A673 (cell line): ENCODE results near the gene SIK2.

Experiments used
- EZH2 ChIP-seq: fragments of 200-600 bp; sonication (generic); IDR thresholded peaks from 2 replicates; pipeline ENCODE4 v1.6.1; 2017; ENCODE audit warnings: borderline replicate concordance, low read depth, mild to moderate bottlenecking, mixed read lengths, antibody characterized with exemption, low read length; ENCODE audit not compliant: poor library complexity, severe bottlenecking
- TF ChIP-seq, protein P1 (sequence below): fragments of 300-800, 200-600 bp; sonication (generic); conservative IDR thresholded peaks from 2 replicates; pipeline ENCODE4 v1.5.1; 2017; ENCODE audit warnings: low read depth, mild to moderate bottlenecking, antibody characterized with exemption, low read length, moderate library complexity, mixed read lengths

DNA sequence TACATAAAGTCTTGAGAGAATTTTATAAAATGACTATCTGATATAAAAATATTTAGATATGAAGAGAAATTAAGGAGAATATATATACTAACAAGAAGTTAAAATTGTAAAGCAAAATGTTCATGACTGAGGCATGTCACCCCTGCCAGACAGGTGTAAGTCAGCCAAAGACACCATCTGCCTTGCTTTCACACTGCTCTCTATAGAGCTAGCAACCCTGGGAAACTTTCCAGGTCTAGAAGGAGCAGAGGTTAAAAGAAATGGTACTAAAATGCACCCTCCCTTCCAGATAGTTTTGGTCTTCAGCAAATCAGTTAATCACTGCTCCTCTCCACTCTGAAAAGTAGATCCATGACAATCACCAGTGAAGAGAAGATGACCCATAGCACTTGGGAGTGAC, 147.4 kb downstream of the SIK2 start:
- no peak for TF ChIP-seq EZH2
- TF ChIP-seq, protein P1, sequence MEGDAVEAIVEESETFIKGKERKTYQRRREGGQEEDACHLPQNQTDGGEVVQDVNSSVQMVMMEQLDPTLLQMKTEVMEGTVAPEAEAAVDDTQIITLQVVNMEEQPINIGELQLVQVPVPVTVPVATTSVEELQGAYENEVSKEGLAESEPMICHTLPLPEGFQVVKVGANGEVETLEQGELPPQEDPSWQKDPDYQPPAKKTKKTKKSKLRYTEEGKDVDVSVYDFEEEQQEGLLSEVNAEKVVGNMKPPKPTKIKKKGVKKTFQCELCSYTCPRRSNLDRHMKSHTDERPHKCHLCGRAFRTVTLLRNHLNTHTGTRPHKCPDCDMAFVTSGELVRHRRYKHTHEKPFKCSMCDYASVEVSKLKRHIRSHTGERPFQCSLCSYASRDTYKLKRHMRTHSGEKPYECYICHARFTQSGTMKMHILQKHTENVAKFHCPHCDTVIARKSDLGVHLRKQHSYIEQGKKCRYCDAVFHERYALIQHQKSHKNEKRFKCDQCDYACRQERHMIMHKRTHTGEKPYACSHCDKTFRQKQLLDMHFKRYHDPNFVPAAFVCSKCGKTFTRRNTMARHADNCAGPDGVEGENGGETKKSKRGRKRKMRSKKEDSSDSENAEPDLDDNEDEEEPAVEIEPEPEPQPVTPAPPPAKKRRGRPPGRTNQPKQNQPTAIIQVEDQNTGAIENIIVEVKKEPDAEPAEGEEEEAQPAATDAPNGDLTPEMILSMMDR, result no peak
